Ishikawa (cell line): Measurements from ENCODE around the gene SDR39U1.

Source experiments
- CREB1 ChIP-seq: IDR thresholded peaks from 2 replicates; pipeline ENCODE4 v1.6.1; 2012; ENCODE audit warnings: low read depth
- EGR1 ChIP-seq: IDR thresholded peaks from 2 replicates; pipeline ENCODE4 v1.6.1; 2012
- EP300 ChIP-seq: IDR thresholded peaks from 2 replicates; pipeline ENCODE4 v1.6.1; 2012; ENCODE audit warnings: borderline replicate concordance
- MAX ChIP-seq: IDR thresholded peaks from 2 replicates; pipeline ENCODE4 v1.6.1; 2012
- NFIC ChIP-seq: IDR thresholded peaks from 2 replicates; pipeline ENCODE4 v1.6.1; 2012
- RAD21 ChIP-seq: IDR thresholded peaks from 2 replicates; pipeline ENCODE4 v1.6.1; 2012; ENCODE audit warnings: low read depth
- TAF1 ChIP-seq: IDR thresholded peaks from 2 replicates; pipeline ENCODE4 v1.6.1; 2012; ENCODE audit warnings: low read depth, mild to moderate bottlenecking
- TCF12 ChIP-seq: IDR thresholded peaks from 2 replicates; pipeline ENCODE4 v1.6.1; 2012; ENCODE audit warnings: low read depth
- ZBTB7A ChIP-seq: IDR thresholded peaks from 2 replicates; pipeline ENCODE4 v1.6.1; 2012; ENCODE audit warnings: low read depth

- TF ChIP-seq TAF1 (no peak), MAX (no peak), NFIC (no peak), EP300 (no peak), EGR1 (no peak), TCF12 (no peak), ZBTB7A (no peak), CREB1 (no peak), RAD21 (no peak)
Observed at GRCh38 chr14:24404814-24405213, 37.8 kb downstream of the SDR39U1 start.
